Liver (tissue), 9 donors: Measurements from ENCODE around the gene GGNBP2. TPM values are rescaled to one million over a fixed set of nuclear protein-coding genes. Genes with fewer than 3 reads are reported as not detected.

Experiments used
- DNase-seq: peaks from one replicate; pipeline ENCODE4 v3.0.0-alpha.2; 2017; ENCODE audit warnings: low spot score
- H3K27ac ChIP-seq, 2 donors: one replicate each; pipeline ENCODE4 v1.7.0; 2013; ENCODE audit warnings: inconsistent platforms in 2 of 2, low read length in 2 of 2, control low read depth in 1 of 2, low read depth in 1 of 2, mild to moderate bottlenecking in 1 of 2
- H3K27me3 ChIP-seq, 4 donors: one replicate each; pipeline versions ENCODE4 v1.6.1 to v1.7.0; 2013; ENCODE audit warnings: low read length in 3 of 4, inconsistent platforms in 1 of 4, mild to moderate bottlenecking in 1 of 4, moderate library complexity in 1 of 4; ENCODE audit not compliant: control insufficient read depth in 4 of 4, insufficient read depth in 4 of 4
- H3K36me3 ChIP-seq, 4 donors: one replicate each; pipeline versions ENCODE4 v1.6.1 to v1.7.0; 2013; ENCODE audit warnings: low read length in 3 of 4, mild to moderate bottlenecking in 3 of 4, low read depth in 1 of 4, moderate library complexity in 1 of 4; ENCODE audit not compliant: control insufficient read depth in 4 of 4, insufficient read depth in 3 of 4
- H3K4me1 ChIP-seq, 4 donors: one replicate each; pipeline versions ENCODE4 v1.6.1 to v1.7.0; 2013; ENCODE audit warnings: low read length in 3 of 4, mild to moderate bottlenecking in 3 of 4, moderate library complexity in 1 of 4; ENCODE audit not compliant: control insufficient read depth in 4 of 4, insufficient read depth in 4 of 4
- H3K4me3 ChIP-seq, 3 donors: one replicate each; pipeline versions ENCODE4 v1.6.1 to v1.7.0; 2013; ENCODE audit warnings: low read length in 3 of 3, control low read depth in 1 of 3, low read depth in 1 of 3, mild to moderate bottlenecking in 1 of 3
- H3K9ac ChIP-seq, 2 donors: one replicate each; pipeline ENCODE4 v1.7.0; 2013; ENCODE audit warnings: low read length in 2 of 2, mild to moderate bottlenecking in 2 of 2, moderate library complexity in 2 of 2, control low read depth in 1 of 2, low read depth in 1 of 2
- H3K9me3 ChIP-seq, 4 donors: one replicate each; pipeline versions ENCODE4 v1.6.1 to v1.7.0; 2013; ENCODE audit warnings: low read length in 3 of 4; ENCODE audit not compliant: control insufficient read depth in 4 of 4
- ATF3 ChIP-seq: IDR thresholded peaks from 2 replicates; pipeline ENCODE4 v1.6.1; 2016; ENCODE audit warnings: antibody characterized with exemption
- EGR1 ChIP-seq, 2 donors: IDR thresholded peaks; 2 replicates each; pipeline ENCODE4 v1.6.1; 2016 to 2018; ENCODE audit warnings: antibody characterized with exemption in 2 of 2, low read depth in 2 of 2
- FOXA1 ChIP-seq: IDR thresholded peaks from 2 replicates; pipeline ENCODE4 v1.6.1; 2016; ENCODE audit warnings: antibody characterized with exemption
- FOXA2 ChIP-seq: IDR thresholded peaks from 2 replicates; pipeline ENCODE4 v1.6.1; 2016; ENCODE audit warnings: antibody characterized with exemption
- HNF4A ChIP-seq, 2 donors: conservative IDR thresholded peaks; 2 replicates each; pipeline ENCODE4 v1.6.1; 2016; ENCODE audit warnings: antibody characterized with exemption in 2 of 2, mild to moderate bottlenecking in 2 of 2
- NR2F2 ChIP-seq: IDR thresholded peaks from 2 replicates; pipeline ENCODE4 v1.6.1; 2016; ENCODE audit warnings: antibody characterized with exemption
- RAD21 ChIP-seq, 2 donors: IDR thresholded peaks; 2 replicates each; pipeline ENCODE4 v1.6.1; 2016; ENCODE audit warnings: antibody characterized with exemption in 2 of 2, mild to moderate bottlenecking in 2 of 2
- REST ChIP-seq: IDR thresholded peaks from 2 replicates; pipeline ENCODE4 v1.6.1; 2016; ENCODE audit warnings: antibody characterized with exemption, mild to moderate bottlenecking
- SP1 ChIP-seq: IDR thresholded peaks from 2 replicates; pipeline ENCODE4 v1.6.1; 2018; ENCODE audit warnings: antibody characterized with exemption, mild to moderate bottlenecking
- TAF1 ChIP-seq: conservative IDR thresholded peaks from 2 replicates; pipeline ENCODE4 v1.6.1; 2016; ENCODE audit warnings: antibody characterized with exemption, mild to moderate bottlenecking
- ZBTB33 ChIP-seq: IDR thresholded peaks from 2 replicates; pipeline ENCODE4 v1.6.1; 2016; ENCODE audit warnings: antibody characterized with exemption
- WGBS: extraction: QIAGEN DNeasy Blood & Tissue Kit; methylation state at CpG from one replicate; pipeline ENCODE4 v1.1.7; 2013; 5-methylcytosine and 5-hydroxymethylcytosine counted together
- polyA plus RNA-seq, 2 donors: library from polyadenylated mRNA; stranded (reverse) in 1 of 2; unstranded in 1 of 2; fragments of 200-250 nt in 1 of 2; fragments of >200 nt in 1 of 2; fragmentation: Nextera tagmentation in 1 of 2; extraction: Ambion mirVana in 1 of 2; gene quantifications; one replicate each; pipeline versions ENCODE4 v1.2.1 to v1.2.3, GENCODE V29; 2013 to 2015
- total RNA-seq, 2 donors: library from RNA; depleted of rRNA; stranded (reverse); fragments of >200 nt; gene quantifications; one replicate each; pipeline ENCODE4 v1.2.3, GENCODE V29; 2014
- donor health status: healthy.
- donor health status: healthy.
- donor health status: healthy.
- donor health status: healthy.
- donor health status: healthy.

Gene GGNBP2
- total and polyA plus RNA-seq, 4 donors: 19.6 to 48.6 (median 34.3) TPM

GRCh38 chr17:36546418-36547093 is 1.8 kb downstream of the GGNBP2 start:
- Histone ChIP-seq H3K27me3 (no peaks in the 10 kb centered on the region), H3K9ac (peak overlapping the region; percentile 93 to 98), H3K4me3 (peak overlapping the region; percentile 93 to 97 (median 93)), H3K36me3 (peaks cover 0 to 6% (median 1%) of the 10 kb centered on the region in 4 donors), H3K9me3 (no peaks in the 10 kb centered on the region), H3K4me1 (peaks cover 6 to 42% (median 31%) of the 10 kb centered on the region in 4 donors), H3K27ac (peak overlapping the region; percentile 99 to 100)
- DNase-seq: no peak
- no peak for TF ChIP-seq EGR1 (IDR thresholded peaks at IDR 0.05; ENCODE audit: low read depth in 2 of 2)
- TF ChIP-seq FOXA2: no peak
- TF ChIP-seq HNF4A (conservative IDR thresholded peaks at IDR 0.05): no peak
- no peak for TF ChIP-seq REST
- TF ChIP-seq RAD21 (IDR thresholded peaks at IDR 0.05): no peak
- TF ChIP-seq TAF1: no peak
- TF ChIP-seq NR2F2: no peak
- TF ChIP-seq FOXA1: no peak
- no peak for TF ChIP-seq ATF3
- WGBS: 4% methylated on average over 7 of the region's 7 CpGs

- Histone ChIP-seq H3K9ac (no peak overlapping the region), H3K4me3 (no peak overlapping the region), H3K27me3 (no peaks in the 10 kb centered on the region), H3K9me3 (no peaks in the 10 kb centered on the region), H3K4me1 (peaks cover 7 to 42% (median 31%) of the 10 kb centered on the region in 4 donors), H3K27ac (no peak overlapping the region), H3K36me3 (peaks cover 0 to 6% (median 1%) of the 10 kb centered on the region in 4 donors)
- DNase-seq: no peak
- TF ChIP-seq RAD21 (IDR thresholded peaks at IDR 0.05) (no peak), ZBTB33 (no peak), FOXA2 (no peak), SP1 (peak; percentile 3), REST (no peak)
These were observed 3.1 kb downstream of the GGNBP2 start for GRCh38 chr17:36547776-36548175.
